T-cell (primary cell): ENCODE measurements around the gene TMEM54. TPM values are rescaled to one million over a fixed set of nuclear protein-coding genes. Genes with fewer than 3 reads are reported as not detected.
"Not testable (repeated sequence)": the region's sequence is repeated elsewhere in the genome, so short reads cannot be mapped to it uniquely, and the experiment has no call there.

Experiments
- ATAC-seq, 4 experiments: fragments of 200-7000 bp in 3 of 4; fragments of 150-1000 bp in 1 of 4; cut with Tn5 transposase; replicated peaks in 1 of 4; 1 replicate in 3 of 4; 2 replicates in 1 of 4; pipeline ENCODE4 v1.10.0; 2021; ENCODE audit warnings: moderate library complexity in 3 of 4, mild to moderate bottlenecking in 2 of 4, moderate number of reproducible peaks in 1 of 4
- CTCF ChIA-PET, 2 donors: fragments of 300-600 bp; sonication (Branson Sonifier 250); formaldehyde crosslinking; loops; one replicate each; lab custom pipeline; 2022; ENCODE audit warnings: antibody characterized with exemption in 2 of 2; lab: Charles Lee
- POLR2A ChIA-PET, 2 donors: fragments of 300-600 bp; sonication (Branson Sonifier 250); formaldehyde crosslinking; loops; one replicate each; lab custom pipeline; 2022; ENCODE audit warnings: antibody characterized with exemption in 2 of 2; lab: Charles Lee
- DNase-seq, 35 experiments: peaks; one replicate each; pipeline versions ENCODE4 v3.0.0 to v3.0.0-alpha.2; 2013 to 2023
- H3K27ac ChIP-seq: one replicate; pipeline ENCODE4 v1.5.1; 2013; ENCODE audit warnings: low read length
- H3K27me3 ChIP-seq, 2 experiments: replicated peaks in 1 of 2; 1 replicate in 1 of 2; 2 replicates in 1 of 2; pipeline versions ENCODE4 v1.6.1 to v1.7.0; 2013; ENCODE audit warnings: low read length in 1 of 2, mixed read lengths in 1 of 2; ENCODE audit not compliant: control insufficient read depth in 2 of 2, insufficient read depth in 2 of 2; ENCODE audit errors: extremely low read depth in 1 of 2
- H3K36me3 ChIP-seq, 2 donors: 1 replicate in 1 of 2; 2 replicates in 1 of 2; pipeline versions ENCODE4 v1.6.1 to v1.7.0; 2013; ENCODE audit warnings: low read length in 1 of 2; ENCODE audit not compliant: control insufficient read depth in 2 of 2, insufficient read depth in 1 of 2; ENCODE audit errors: extremely low read depth in 1 of 2
- H3K4me1 ChIP-seq, 2 experiments: 1 replicate in 1 of 2; 2 replicates in 1 of 2; pipeline versions ENCODE4 v1.6.1 to v1.7.0; 2013; ENCODE audit warnings: low read length in 2 of 2, mixed read lengths in 1 of 2; ENCODE audit not compliant: insufficient read depth in 2 of 2, control insufficient read depth in 1 of 2; ENCODE audit errors: extremely low read depth in 1 of 2
- H3K4me3 ChIP-seq, 2 donors: 1 replicate in 1 of 2; 2 replicates in 1 of 2; pipeline versions ENCODE4 v1.5.1 to v1.7.0; 2013; ENCODE audit warnings: mild to moderate bottlenecking in 2 of 2, low read length in 1 of 2, moderate library complexity in 1 of 2; ENCODE audit not compliant: control insufficient read depth in 1 of 2; ENCODE audit errors: extremely low read depth in 1 of 2
- H3K9me3 ChIP-seq: 2 replicates; pipeline ENCODE4 v1.7.0; 2013
- H3K27ac Mint-ChIP-seq, 2 donors: one replicate each; pipeline ENCODE4 v1.8.0; 2020 to 2021; ENCODE audit warnings: mild to moderate bottlenecking in 2 of 2, mixed read lengths in 2 of 2
- H3K27me3 Mint-ChIP-seq, 2 donors: one replicate each; pipeline ENCODE4 v1.8.0; 2021 to 2022; ENCODE audit warnings: mixed read lengths in 2 of 2
- H3K36me3 Mint-ChIP-seq: one replicate; pipeline ENCODE4 v1.8.0; 2021; ENCODE audit warnings: mixed read lengths
- H3K4me1 Mint-ChIP-seq, 3 donors: one replicate each; pipeline ENCODE4 v1.8.0; 2020 to 2022; ENCODE audit warnings: mixed read lengths in 3 of 3, mild to moderate bottlenecking in 1 of 3
- H3K4me3 Mint-ChIP-seq, 3 donors: one replicate each; pipeline ENCODE4 v1.8.0; 2020 to 2022; ENCODE audit warnings: mild to moderate bottlenecking in 3 of 3, mixed read lengths in 3 of 3, moderate library complexity in 3 of 3
- H3K9me3 Mint-ChIP-seq, 3 donors: one replicate each; pipeline ENCODE4 v1.8.0; 2020 to 2022; ENCODE audit warnings: mixed read lengths in 3 of 3
- WGBS: methylation state at CpG from one replicate; pipeline ENCODE4 v1.1.5; 2013; ENCODE audit warnings: missing lambda C conversion rate; ENCODE audit not compliant: insufficient coverage; 5-methylcytosine and 5-hydroxymethylcytosine counted together
- total RNA-seq, 35 experiments: library from RNA in 6 of 35; stranded (reverse) in 6 of 35; fragments of 120-200 nt in 1 of 35; gene quantifications; one replicate each; pipeline versions ENCODE4 v1.2.1 to v1.2.4 and lab custom pipeline; 2013 to 2026

Gene TMEM54
- total RNA-seq, 5 donors from 2014 or later (not counting 1 experiment from before 2014, with no cell fraction given), result 0.35 to 0.64 TPM; not detected in 3

DNA sequence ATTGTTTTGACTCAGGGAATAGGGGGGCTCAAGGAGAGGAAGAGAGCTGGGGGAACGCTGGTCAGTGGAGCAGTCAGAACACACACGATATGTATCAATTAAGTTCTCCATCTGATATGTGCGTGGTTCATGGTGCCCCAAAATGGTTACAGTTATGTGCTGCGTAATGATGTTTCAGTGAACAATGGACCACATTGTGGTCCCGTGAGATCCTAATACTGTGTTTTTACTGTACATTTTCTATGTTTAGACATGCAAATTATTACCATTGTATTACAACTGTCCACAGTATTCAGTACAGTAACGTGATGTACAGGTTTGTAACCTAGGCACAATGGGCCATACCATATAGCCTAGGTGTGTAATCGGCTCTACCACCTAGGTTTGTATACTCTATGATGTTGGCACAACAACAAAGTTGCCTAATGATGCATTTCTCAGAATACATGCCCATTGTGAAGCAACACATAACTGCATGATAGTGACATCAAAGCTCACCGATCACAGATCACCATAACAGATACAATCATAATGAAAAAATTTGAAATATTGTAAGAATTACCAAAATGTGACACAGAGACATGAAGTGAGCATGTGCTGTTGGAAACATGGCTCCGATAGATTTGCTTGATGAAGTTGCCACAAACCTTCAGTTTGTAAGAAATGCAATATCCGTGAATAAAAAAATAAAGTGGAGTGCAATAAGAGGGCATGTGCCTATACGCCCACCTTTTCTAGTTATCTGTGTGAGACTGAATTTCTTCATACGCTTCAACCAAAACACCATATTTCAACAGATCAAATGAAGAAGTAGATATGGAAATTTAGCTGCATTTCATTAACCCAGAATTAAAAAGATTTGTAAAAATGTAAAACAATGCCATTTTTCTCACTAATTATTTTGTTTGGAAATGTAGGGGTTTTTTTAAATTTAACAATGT, 14.8 kb upstream of the TMEM54 start:
- Histone ChIP-seq H3K36me3 (no peaks in the 10 kb centered on the region), H3K27ac (no peak overlapping the region), H3K4me3 (no peak overlapping the region), H3K4me1 (peaks cover 0 to 5% of the 10 kb centered on the region in 2 experiments), H3K9me3 (no peaks in the 10 kb centered on the region), H3K27me3 (peaks cover 13 to 28% of the 10 kb centered on the region in 2 experiments)
- Mint-ChIP-seq H3K4me1 (peaks cover 5 to 7% (median 6%) of the 10 kb centered on the region in 3 donors), H3K4me3 (no peak overlapping the region), H3K27me3 (peaks cover 26 to 35% of the 10 kb centered on the region in 2 donors), H3K9me3 (no peaks in the 10 kb centered on the region), H3K27ac (no peak overlapping the region), H3K36me3 (no peaks in the 10 kb centered on the region)
- CTCF ChIA-PET, result interaction anchor here in 1 of 2 donors (0.8 kb wide), 1 partner anchor 17 kb away, joined by 3 read pairs; no protein-coding TSS in a partner anchor
- POLR2A ChIA-PET, result interaction anchor here in 1 of 2 donors (0.7 kb wide), 1 partner anchor 42 kb away, joined by 3 read pairs; no protein-coding TSS in a partner anchor
- DNase-seq (no peak), ATAC-seq (no peak)
- 95% methylated on average over 4 of the region's 12 CpGs for WGBS

DNA sequence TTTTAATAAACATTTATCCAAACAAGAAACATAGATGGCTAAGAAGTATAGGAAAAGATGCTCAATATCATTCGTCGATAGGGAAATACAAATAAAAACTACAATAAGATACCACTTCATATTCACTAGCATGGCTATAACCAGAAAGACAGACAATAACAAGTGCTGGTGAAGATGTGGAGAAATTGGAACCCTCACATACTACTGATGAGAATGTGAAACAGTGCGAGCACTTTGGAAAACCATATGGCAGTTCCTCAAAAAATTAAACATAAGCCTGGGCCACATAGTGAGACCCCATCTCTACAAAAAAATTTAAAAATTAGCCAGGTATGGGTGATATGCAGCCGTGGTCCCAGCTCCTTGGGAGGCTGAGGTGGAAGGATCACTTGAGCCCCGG, 9.1 kb upstream of the TMEM54 start:
- no peak overlapping the region for H3K4me3 ChIP-seq
- no peak overlapping the region for H3K27ac ChIP-seq
- Mint-ChIP-seq H3K27me3 (no peaks in the 10 kb centered on the region), H3K9me3 (no peaks in the 10 kb centered on the region), H3K36me3 (no peaks in the 10 kb centered on the region), H3K4me3 (no peak overlapping the region), H3K4me1 (no peaks in the 10 kb centered on the region), H3K27ac (no peak overlapping the region)
- no peak for DNase-seq
- peaks cover 0 to 8% of the 10 kb centered on the region in 2 experiments for H3K27me3 ChIP-seq
- CTCF ChIA-PET, result no interaction called here
- no peaks in the 10 kb centered on the region for H3K4me1 ChIP-seq
- POLR2A ChIA-PET, result no interaction called here
- H3K36me3 ChIP-seq, result no peaks in the 10 kb centered on the region
- H3K9me3 ChIP-seq, result no peaks in the 10 kb centered on the region
- WGBS, result no CpG with 5 or more reads among the region's 5 CpGs
- ATAC-seq, result no peak

DNA sequence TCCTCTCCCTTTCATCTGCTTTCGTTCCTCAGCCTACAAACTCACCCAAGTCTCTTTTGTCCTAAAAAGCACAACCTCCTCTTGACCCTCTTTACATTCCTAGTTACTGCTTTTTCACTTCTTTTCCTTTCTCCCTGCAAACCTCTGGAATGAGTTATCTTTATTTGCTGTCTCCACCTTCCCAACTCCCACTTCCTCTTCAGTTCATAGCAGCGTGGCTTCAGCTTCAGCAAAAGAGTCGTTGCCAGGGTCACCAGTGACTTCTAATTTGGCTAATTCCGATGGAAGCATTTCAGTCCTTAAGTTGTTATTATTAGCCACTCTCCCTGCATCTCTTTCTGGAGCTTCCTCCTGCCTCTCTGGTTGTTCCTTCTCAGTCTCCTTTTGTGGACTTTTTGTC, 6.2 kb upstream of the TMEM54 start:
- ChIA-PET CTCF (no interaction called here), POLR2A (no interaction called here)
- ATAC-seq (no peak), DNase-seq (no peak)
- Histone ChIP-seq H3K4me3 (no peak overlapping the region), H3K27ac (no peak overlapping the region), H3K36me3 (no peaks in the 10 kb centered on the region), H3K27me3 (peaks cover 3 to 16% of the 10 kb centered on the region in 2 experiments), H3K4me1 (no peaks in the 10 kb centered on the region), H3K9me3 (no peaks in the 10 kb centered on the region)
- Mint-ChIP-seq H3K4me1 (peaks cover 0 to 3% (median 0%) of the 10 kb centered on the region in 3 donors), H3K27ac (no peak overlapping the region), H3K4me3 (no peak overlapping the region), H3K9me3 (no peaks in the 10 kb centered on the region), H3K27me3 (peaks cover 9 to 12% of the 10 kb centered on the region in 2 donors), H3K36me3 (no peaks in the 10 kb centered on the region)
- WGBS, result 49% methylated on average over 4 of the region's 4 CpGs

DNA sequence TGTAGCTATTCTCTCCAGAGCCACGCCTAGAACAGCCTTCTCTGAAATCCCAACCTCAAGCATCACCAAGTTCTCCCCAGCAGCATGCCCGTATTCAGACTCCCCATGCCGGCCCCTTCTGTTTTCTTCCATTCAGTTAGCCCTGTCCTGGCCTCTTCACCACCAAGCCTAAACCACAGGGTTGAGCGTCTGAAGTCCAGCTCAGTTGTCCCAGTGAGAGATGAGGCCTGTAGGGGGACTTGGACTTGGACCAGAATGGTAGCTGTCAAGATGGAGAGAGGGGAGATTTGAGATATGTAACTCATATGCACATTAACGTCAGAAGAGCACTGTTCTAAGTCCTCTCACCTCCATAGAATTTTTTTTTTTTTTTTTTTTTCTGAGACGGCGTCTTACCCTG, 5.5 kb upstream of the TMEM54 start:
- H3K9me3 Mint-ChIP-seq, result no peaks in the 10 kb centered on the region
- H3K27ac Mint-ChIP-seq, result no peak overlapping the region
- ChIA-PET POLR2A (interaction anchor here in 1 of 2 donors (0.6 kb wide), 1 partner anchor 28 kb away, joined by 3 read pairs; no protein-coding TSS in a partner anchor), CTCF (interaction anchor here (0.5 to 0.7 kb wide), 2 partner anchors 8 to 75 kb away, joined by 3 to 6 read pairs; no protein-coding TSS in a partner anchor)
- ATAC-seq (no peak), DNase-seq (no peak)
- no peak overlapping the region for H3K4me3 Mint-ChIP-seq
- peaks cover 0 to 2% of the 10 kb centered on the region in 2 experiments for H3K4me1 ChIP-seq
- peaks cover 15 to 19% of the 10 kb centered on the region in 2 donors for H3K27me3 Mint-ChIP-seq
- peaks cover 7 to 24% of the 10 kb centered on the region in 2 experiments for H3K27me3 ChIP-seq
- 100% methylated on average over 1 of the region's 7 CpGs for WGBS
- no peaks in the 10 kb centered on the region for H3K9me3 ChIP-seq
- H3K27ac ChIP-seq, result no peak overlapping the region
- no peak overlapping the region for H3K4me3 ChIP-seq
- H3K36me3 ChIP-seq, result no peaks in the 10 kb centered on the region
- H3K36me3 Mint-ChIP-seq, result no peaks in the 10 kb centered on the region
- H3K4me1 Mint-ChIP-seq, result peaks cover 3 to 7% (median 5%) of the 10 kb centered on the region in 3 donors

DNA sequence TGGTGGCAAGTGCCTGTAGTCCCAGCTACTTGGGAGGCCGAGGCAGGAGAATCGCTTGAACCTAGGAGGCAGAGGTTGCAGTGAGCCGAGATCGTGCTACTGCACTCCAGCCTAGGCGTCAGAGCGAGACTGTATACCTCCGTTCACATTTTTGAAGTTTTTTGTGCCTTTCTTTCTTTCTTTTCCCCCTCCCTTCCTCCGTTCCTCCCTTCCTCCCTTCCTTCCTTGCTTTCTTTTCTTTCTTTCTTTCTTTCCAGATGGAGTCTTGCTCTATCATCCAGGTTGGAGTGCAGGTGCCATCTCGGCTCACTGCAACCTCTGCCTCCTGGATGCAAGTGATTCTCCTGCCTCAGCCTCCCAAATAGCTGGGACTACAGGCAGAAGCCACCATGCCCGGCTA, 4.4 kb upstream of the TMEM54 start:
- H3K4me3 Mint-ChIP-seq, H3K9me3 Mint-ChIP-seq, ATAC-seq, H3K4me1 Mint-ChIP-seq, H3K36me3 Mint-ChIP-seq, H3K4me1 ChIP-seq, CTCF ChIA-PET, H3K4me3 ChIP-seq, H3K27ac Mint-ChIP-seq, H3K27ac ChIP-seq, H3K9me3 ChIP-seq, DNase-seq, H3K36me3 ChIP-seq: not testable (repeated sequence)
- H3K27me3 Mint-ChIP-seq, result peaks cover 20 to 24% of the 10 kb centered on the region in 2 donors
- POLR2A ChIA-PET, result interaction anchor here in 1 of 2 donors (0.7 kb wide), 1 partner anchor 91 kb away, joined by 4 read pairs; no protein-coding TSS in a partner anchor
- WGBS, result 81% methylated on average over 9 of the region's 10 CpGs
- H3K27me3 ChIP-seq, result peaks cover 7 to 31% of the 10 kb centered on the region in 2 experiments

DNA sequence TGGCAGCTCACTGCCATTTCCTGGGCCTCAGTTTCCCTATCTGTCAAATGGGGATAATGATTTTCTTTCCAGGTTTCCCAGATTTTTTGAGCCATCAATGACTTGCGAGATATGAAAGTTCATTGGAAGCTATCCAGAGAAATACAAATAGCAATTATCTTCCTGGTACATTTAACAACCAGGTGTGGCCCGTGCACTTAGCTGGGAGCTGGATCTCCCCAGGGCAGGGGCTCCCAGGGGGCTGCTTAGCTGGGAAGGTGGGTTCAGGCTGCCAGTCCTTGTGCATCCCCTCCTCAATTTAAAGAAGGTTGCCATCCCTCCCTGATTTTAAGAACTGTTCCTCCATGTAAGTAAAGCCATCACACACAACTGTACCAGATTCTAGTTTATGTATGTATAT, 3.6 kb upstream of the TMEM54 start:
- no peaks in the 10 kb centered on the region for H3K36me3 Mint-ChIP-seq
- POLR2A ChIA-PET, result interaction anchor here in 1 of 2 donors (0.6 kb wide), 1 partner anchor 133 kb away, joined by 3 read pairs; no protein-coding TSS in a partner anchor

More for the DNA sequence above, 3.6 kb upstream of the TMEM54 start:
- H3K4me3 Mint-ChIP-seq, result no peak overlapping the region
- Histone ChIP-seq H3K4me1 (peaks cover 0 to 12% of the 10 kb centered on the region in 2 experiments), H3K27ac (no peak overlapping the region), H3K36me3 (no peaks in the 10 kb centered on the region), H3K4me3 (no peak overlapping the region), H3K9me3 (no peaks in the 10 kb centered on the region), H3K27me3 (peaks cover 9 to 39% of the 10 kb centered on the region in 2 experiments)
- DNase-seq, result no peak
- CTCF ChIA-PET, result interaction anchor here in 1 of 2 donors (0.6 kb wide), 1 partner anchor 232 kb away, joined by 3 read pairs; no protein-coding TSS in a partner anchor
- no peaks in the 10 kb centered on the region for H3K9me3 Mint-ChIP-seq
- no CpG with 5 or more reads among the region's 2 CpGs for WGBS
- H3K4me1 Mint-ChIP-seq, result peaks cover 8 to 13% (median 11%) of the 10 kb centered on the region in 3 donors
- no peak for ATAC-seq
- H3K27ac Mint-ChIP-seq, result no peak overlapping the region
- H3K27me3 Mint-ChIP-seq, result peaks cover 28 to 32% of the 10 kb centered on the region in 2 donors
